Measurements from ENCODE around the gene GH2.
"Not testable (repeated sequence)": the region's sequence is repeated elsewhere in the genome, so short reads cannot be mapped to it uniquely, and the experiment has no call there.

The GH2 gene

GRCh38 chr17:63911041-63911635, 29.4 kb upstream of the GH2 start, which contains the start of gene CSHL1:
CSHL1 (minus strand) TSS chr17:63911258; CDS start chr17:63911196, 62 bp downstream.
- H3K4me2 ChIP-seq (ENCODE audit: low read depth, low read length, poor library complexity, severe bottlenecking), result no peak within 1 kb of the TSS
- H3K9me3 ChIP-seq (ENCODE audit: insufficient read depth, low read depth, low read length), result no peaks in the 10 kb centered on the region
- no peak within 1 kb of the TSS for H3K9ac ChIP-seq (ENCODE audit: low read depth, low read length, poor library complexity, severe bottlenecking)
- H3K36me3 ChIP-seq (ENCODE audit: insufficient read depth, low read length), result no peaks in the 10 kb centered on the region
- no peak within 1 kb of the TSS for H2AFZ ChIP-seq (ENCODE audit: low read length)
- no peaks in the 10 kb centered on the region for H3F3A ChIP-seq (ENCODE audit: low read depth)
- H3K79me2 ChIP-seq (ENCODE audit: insufficient read depth, low read length), result no peaks in the 10 kb centered on the region
- H3K4me3 ChIP-seq (ENCODE audit: low read length, poor library complexity, severe bottlenecking), result no peak within 1 kb of the TSS
- H4K20me1 ChIP-seq (ENCODE audit: insufficient read depth, low read length, poor library complexity, severe bottlenecking), result no peaks in the 10 kb centered on the region
- no peak for TF ChIP-seq EZH2phosphoT487 (IDR thresholded peaks at IDR 0.05; ENCODE audit: borderline replicate concordance)
- TF ChIP-seq CTCF (conservative IDR thresholded peaks at IDR 0.05; ENCODE audit: low read length), result no peak
- H3K4me1 ChIP-seq (ENCODE audit: insufficient read depth, low read length, poor library complexity, severe bottlenecking), result no peaks in the 10 kb centered on the region
- no peaks in the 10 kb centered on the region for H3K9me2 ChIP-seq (replicated peaks; ENCODE audit: low read depth, low read length)
- H3K27me3 ChIP-seq (ENCODE audit: insufficient read depth, low read length, poor library complexity, severe bottlenecking), result no peaks in the 10 kb centered on the region

GRCh38 chr17:63910096-63910495, 28.4 kb upstream of the GH2 start:
- H3K4me2 ChIP-seq (ENCODE audit: low read depth, low read length, poor library complexity, severe bottlenecking), result no peak overlapping the region
- no peaks in the 10 kb centered on the region for H3K9me3 ChIP-seq (ENCODE audit: insufficient read depth, low read depth, low read length)
- no peaks in the 10 kb centered on the region for H3F3A ChIP-seq (ENCODE audit: low read depth)
- no peaks in the 10 kb centered on the region for H4K20me1 ChIP-seq (ENCODE audit: insufficient read depth, low read length, poor library complexity, severe bottlenecking)
- H3K9me2 ChIP-seq (replicated peaks; ENCODE audit: low read depth, low read length), result no peaks in the 10 kb centered on the region
- H3K27me3 ChIP-seq (ENCODE audit: insufficient read depth, low read length, poor library complexity, severe bottlenecking), result no peaks in the 10 kb centered on the region
- no peaks in the 10 kb centered on the region for H3K4me1 ChIP-seq (ENCODE audit: insufficient read depth, low read length, poor library complexity, severe bottlenecking)
- no peak overlapping the region for H3K9ac ChIP-seq (ENCODE audit: low read depth, low read length, poor library complexity, severe bottlenecking)
- H2AFZ ChIP-seq (ENCODE audit: low read length), result no peak overlapping the region
- H3K4me3 ChIP-seq (ENCODE audit: low read length, poor library complexity, severe bottlenecking), result no peak overlapping the region
- TF ChIP-seq CTCF (conservative IDR thresholded peaks at IDR 0.05; ENCODE audit: low read length) (no peak), EZH2phosphoT487 (IDR thresholded peaks at IDR 0.05; ENCODE audit: borderline replicate concordance) (no peak)
- H3K79me2 ChIP-seq (ENCODE audit: insufficient read depth, low read length), result no peaks in the 10 kb centered on the region
- no peaks in the 10 kb centered on the region for H3K36me3 ChIP-seq (ENCODE audit: insufficient read depth, low read length)

GRCh38 chr17:63909586-63909985, 27.8 kb upstream of the GH2 start:
- not testable (repeated sequence) for H3F3A ChIP-seq (ENCODE audit: low read depth); H3K27me3 ChIP-seq (ENCODE audit: insufficient read depth, low read length, poor library complexity, severe bottlenecking)

GRCh38 chr17:63907161-63907778, 25.5 kb upstream of the GH2 start:
- not testable (repeated sequence) for H3K4me3 ChIP-seq (ENCODE audit: low read length, poor library complexity, severe bottlenecking); H3K4me1 ChIP-seq (ENCODE audit: insufficient read depth, low read length, poor library complexity, severe bottlenecking); H3K9me3 ChIP-seq (ENCODE audit: insufficient read depth, low read depth, low read length); H3F3A ChIP-seq (ENCODE audit: low read depth); H3K9me2 ChIP-seq (replicated peaks; ENCODE audit: low read depth, low read length); H3K4me2 ChIP-seq (ENCODE audit: low read depth, low read length, poor library complexity, severe bottlenecking); H3K27me3 ChIP-seq (ENCODE audit: insufficient read depth, low read length, poor library complexity, severe bottlenecking); H4K20me1 ChIP-seq (ENCODE audit: insufficient read depth, low read length, poor library complexity, severe bottlenecking); H3K79me2 ChIP-seq (ENCODE audit: insufficient read depth, low read length); H3K9ac ChIP-seq (ENCODE audit: low read depth, low read length, poor library complexity, severe bottlenecking); H3K36me3 ChIP-seq (ENCODE audit: insufficient read depth, low read length); H2AFZ ChIP-seq (ENCODE audit: low read length)
- TF ChIP-seq CTCF (conservative IDR thresholded peaks at IDR 0.05; ENCODE audit: low read length), result peak; percentile 46

More at GRCh38 chr17:63909586-63909985, 27.8 kb upstream of the GH2 start:
- not testable (repeated sequence) for H3K9ac ChIP-seq (ENCODE audit: low read depth, low read length, poor library complexity, severe bottlenecking); H3K9me2 ChIP-seq (replicated peaks; ENCODE audit: low read depth, low read length); H2AFZ ChIP-seq (ENCODE audit: low read length); H4K20me1 ChIP-seq (ENCODE audit: insufficient read depth, low read length, poor library complexity, severe bottlenecking); H3K9me3 ChIP-seq (ENCODE audit: insufficient read depth, low read depth, low read length); H3K4me2 ChIP-seq (ENCODE audit: low read depth, low read length, poor library complexity, severe bottlenecking); H3K79me2 ChIP-seq (ENCODE audit: insufficient read depth, low read length); H3K36me3 ChIP-seq (ENCODE audit: insufficient read depth, low read length); H3K4me1 ChIP-seq (ENCODE audit: insufficient read depth, low read length, poor library complexity, severe bottlenecking); H3K4me3 ChIP-seq (ENCODE audit: low read length, poor library complexity, severe bottlenecking)

GRCh38 chr17:63904796-63905195, 23.1 kb upstream of the GH2 start:
- not testable (repeated sequence) for H3K79me2 ChIP-seq (ENCODE audit: insufficient read depth, low read length); H2AFZ ChIP-seq (ENCODE audit: low read length); H3K4me3 ChIP-seq (ENCODE audit: low read length, poor library complexity, severe bottlenecking); H3K9ac ChIP-seq (ENCODE audit: low read depth, low read length, poor library complexity, severe bottlenecking); H3K9me3 ChIP-seq (ENCODE audit: insufficient read depth, low read depth, low read length); H4K20me1 ChIP-seq (ENCODE audit: insufficient read depth, low read length, poor library complexity, severe bottlenecking); H3K27me3 ChIP-seq (ENCODE audit: insufficient read depth, low read length, poor library complexity, severe bottlenecking); H3K4me1 ChIP-seq (ENCODE audit: insufficient read depth, low read length, poor library complexity, severe bottlenecking); H3K36me3 ChIP-seq (ENCODE audit: insufficient read depth, low read length); H3K4me2 ChIP-seq (ENCODE audit: low read depth, low read length, poor library complexity, severe bottlenecking); H3K9me2 ChIP-seq (replicated peaks; ENCODE audit: low read depth, low read length); H3F3A ChIP-seq (ENCODE audit: low read depth)
